Measurements from ENCODE around the gene PSMD14.

PSMD14 gene

GRCh38 chr2:161388146-161388779, 80.0 kb downstream of the PSMD14 start:
- DNase-seq, result no peak

- DNase-seq, result no peak
Observed at GRCh38 chr2:161391737-161392506, 83.7 kb downstream of the PSMD14 start.

GRCh38 chr2:161400076-161400475, 91.9 kb downstream of the PSMD14 start:
- peak; percentile 47 for DNase-seq

- DNase-seq, result no peak
Observed at GRCh38 chr2:161402297-161402696, 94.1 kb downstream of the PSMD14 start.

- DNase-seq, result no peak
Observed at GRCh38 chr2:161406316-161406715, 98.1 kb downstream of the PSMD14 start.

GRCh38 chr2:161407597-161407996, 99.4 kb downstream of the PSMD14 start:
- no peak for DNase-seq

GRCh38 chr2:161409308-161409907, 101.2 kb downstream of the PSMD14 start:
- DNase-seq, result no peak

- DNase-seq, result no peak
Observed at GRCh38 chr2:161412346-161412745, 104.1 kb downstream of the PSMD14 start.

GRCh38 chr2:161414042-161415033, 106.1 kb downstream of the PSMD14 start:
- peak; percentile 66 for DNase-seq

GRCh38 chr2:161415034-161415986, 107.1 kb downstream of the PSMD14 start:
- no peak for DNase-seq

GRCh38 chr2:161415987-161416707, 107.9 kb downstream of the PSMD14 start, which contains the start of gene TBR1:
TSS of gene TBR1 (plus strand) at chr2:161416297. CDS start at chr2:161416411, 114 bp downstream.
- DNase-seq, result no peak

- no peak for DNase-seq
Observed at GRCh38 chr2:161416708-161417437, 108.6 kb downstream of the PSMD14 start.

- DNase-seq, result no peak
Observed at GRCh38 chr2:161417438-161418274, 109.4 kb downstream of the PSMD14 start.

- no peak for DNase-seq
Observed at GRCh38 chr2:161418275-161418714, 110.1 kb downstream of the PSMD14 start.

- peak; percentile 37 for DNase-seq
Observed at GRCh38 chr2:161418715-161419637, 110.8 kb downstream of the PSMD14 start.

- no peak for DNase-seq
Observed at GRCh38 chr2:161419638-161420190, 111.5 kb downstream of the PSMD14 start.

- no peak for DNase-seq
Observed at GRCh38 chr2:161420406-161421074, 112.3 kb downstream of the PSMD14 start.
